Body of pancreas (tissue), 4 donors: Measurements from ENCODE around the gene SNAI3. TPM values are rescaled to one million over a fixed set of nuclear protein-coding genes. Genes with fewer than 3 reads are reported as not detected.

Experiments used
- ATAC-seq: fragments of 150-250 bp; one replicate; pipeline ENCODE4 v1.9.1; 2016
- DNase-seq, 4 donors: peaks; one replicate each; pipeline ENCODE4 v3.0.0-alpha.2; 2019
- H3K27ac ChIP-seq, 4 donors: fragments of 200-600 bp; sonication (generic); 1 replicate in 3 of 4; 2 replicates in 1 of 4; pipeline versions ENCODE4 v1.5.1 to v1.6.1; 2016 to 2019; ENCODE audit warnings: mild to moderate bottlenecking in 1 of 4, mixed read lengths in 1 of 4, moderate library complexity in 1 of 4
- H3K27me3 ChIP-seq, 2 donors: fragments of 200-600 bp; sonication (generic); one replicate each; pipeline ENCODE4 v1.6.0; 2016; ENCODE audit warnings: mild to moderate bottlenecking in 1 of 2
- H3K36me3 ChIP-seq, 2 donors: fragments of 200-600 bp; sonication (generic); replicated peaks in 1 of 2; 2 replicates each; pipeline ENCODE4 v1.5.1; 2016; ENCODE audit warnings: low read depth in 2 of 2; ENCODE audit not compliant: insufficient read depth in 1 of 2
- H3K4me1 ChIP-seq: fragments of 200-600 bp; sonication (generic); one replicate; pipeline ENCODE4 v1.6.0; 2016
- H3K4me3 ChIP-seq, 2 donors: fragments of 200-600 bp; sonication (generic); 1 replicate in 1 of 2; 2 replicates in 1 of 2; pipeline ENCODE4 v1.5.1; 2016 to 2019
- H3K9me3 ChIP-seq, 3 donors: fragments of 200-600 bp; sonication (generic); 1 replicate in 2 of 3; 2 replicates in 1 of 3; pipeline ENCODE4 v1.5.1; 2016
- CTCF ChIP-seq, 7 experiments: fragments of 450-650 bp in 4 of 7; fragments of 200-600 bp in 3 of 7; sonication (generic) in 3 of 7; IDR thresholded peaks; one replicate each; pipeline ENCODE4 v1.5.1; 2016 to 2019; ENCODE audit warnings: antibody characterized with exemption in 7 of 7
- POLR2A ChIP-seq, 3 donors: fragments of 450-650 bp; IDR thresholded peaks; one replicate each; pipeline ENCODE4 v1.6.1; 2016; ENCODE audit warnings: antibody characterized with exemption in 3 of 3, mild to moderate bottlenecking in 2 of 3
- WGBS, 2 donors: methylation state at CpG; one replicate each; pipeline ENCODE4 v1.1.5; 2017; 5-methylcytosine and 5-hydroxymethylcytosine counted together
- intact Hi-C: fragments of 100-400 bp; cut with DNase I; formaldehyde crosslinking; loops from one replicate; pipeline ENCODE4 v1.15.1; 2023
- total RNA-seq, 2 donors: library from RNA; depleted of rRNA; stranded (reverse); fragments of >200 nt; gene quantifications; one replicate each; pipeline ENCODE4 v1.1.0, GENCODE V29; 2016

Gene SNAI3
- total RNA-seq, 2 donors from 2014 or later = 0.26 TPM; not detected in 1

GRCh38 chr16:88640498-88641247 lies 45.6 kb downstream of the SNAI3 start:
- WGBS, 2 donors = 66 to 70% methylated on average over 3 to 16 of the region's 17 CpGs
- H3K27ac ChIP-seq = no peak overlapping the region
- H3K36me3 ChIP-seq = no peaks in the 10 kb centered on the region
- no peak for ATAC-seq
- no peak for DNase-seq
- H3K27me3 ChIP-seq = no peaks in the 10 kb centered on the region
- intact Hi-C loops = no loop called here
- no peak overlapping the region for H3K4me3 ChIP-seq
- H3K4me1 ChIP-seq = peaks cover 18% of the 10 kb centered on the region
- TF ChIP-seq CTCF (IDR thresholded peaks at IDR 0.05) = no peak
- no peak for TF ChIP-seq POLR2A (IDR thresholded peaks at IDR 0.05)
- no peaks in the 10 kb centered on the region for H3K9me3 ChIP-seq

GRCh38 chr16:88640039-88640495 lies 46.2 kb downstream of the SNAI3 start:
- no peak overlapping the region for H3K27ac ChIP-seq
- no peaks in the 10 kb centered on the region for H3K27me3 ChIP-seq
- intact Hi-C loops = no loop called here
- no peak for ATAC-seq
- no peaks in the 10 kb centered on the region for H3K36me3 ChIP-seq
- no peak overlapping the region for H3K4me3 ChIP-seq
- 66 to 71% methylated on average over 13 of the region's 13 CpGs for WGBS, 2 donors
- no peaks in the 10 kb centered on the region for H3K9me3 ChIP-seq
- H3K4me1 ChIP-seq = peaks cover 18% of the 10 kb centered on the region
- no peak for DNase-seq
- no peak for TF ChIP-seq POLR2A (IDR thresholded peaks at IDR 0.05)

- Histone ChIP-seq H3K27ac (no peak overlapping the region), H3K4me1 (peaks cover 18% of the 10 kb centered on the region), H3K4me3 (no peak overlapping the region), H3K9me3 (no peaks in the 10 kb centered on the region), H3K36me3 (no peaks in the 10 kb centered on the region), H3K27me3 (no peaks in the 10 kb centered on the region)
- intact Hi-C loops = no loop called here
- TF ChIP-seq CTCF (IDR thresholded peaks at IDR 0.05) (no peak), POLR2A (IDR thresholded peaks at IDR 0.05) (no peak)
- ATAC-seq (no peak), DNase-seq (peak; percentile 40 to 70 (median 47))
- WGBS, 2 donors = 57 to 64% methylated on average over 31 to 45 of the region's 45 CpGs
Measured at GRCh38 chr16:88639231-88640038, 46.9 kb downstream of the SNAI3 start.

- Histone ChIP-seq H3K27me3 (no peaks in the 10 kb centered on the region), H3K36me3 (no peaks in the 10 kb centered on the region), H3K4me1 (peaks cover 18% of the 10 kb centered on the region), H3K9me3 (no peaks in the 10 kb centered on the region), H3K27ac (no peak within 1 kb of the TSS), H3K4me3 (no peak within 1 kb of the TSS)
- DNase-seq (peak; percentile 80 to 92 (median 88)), ATAC-seq (peak; percentile 80)
- TF ChIP-seq POLR2A (IDR thresholded peaks at IDR 0.05) (no peak), CTCF (IDR thresholded peaks at IDR 0.05) (no peak)
- 21 to 32% methylated on average over 7 to 27 of the region's 27 CpGs for WGBS, 2 donors
- intact Hi-C loops = no loop called here
Measured at GRCh38 chr16:88638323-88639230, 47.7 kb downstream of the SNAI3 start, which contains the start of gene IL17C. Gene IL17C (plus strand): TSS chr16:88638572. CDS start chr16:88638642, 70 bp downstream.
